ENCODE data around the gene KLHL14. TPM values are rescaled to one million over a fixed set of nuclear protein-coding genes. Genes with fewer than 3 reads are reported as not detected.

KLHL14 gene
- polyA plus RNA-seq, 1 donor = 33.1 TPM

DNA sequence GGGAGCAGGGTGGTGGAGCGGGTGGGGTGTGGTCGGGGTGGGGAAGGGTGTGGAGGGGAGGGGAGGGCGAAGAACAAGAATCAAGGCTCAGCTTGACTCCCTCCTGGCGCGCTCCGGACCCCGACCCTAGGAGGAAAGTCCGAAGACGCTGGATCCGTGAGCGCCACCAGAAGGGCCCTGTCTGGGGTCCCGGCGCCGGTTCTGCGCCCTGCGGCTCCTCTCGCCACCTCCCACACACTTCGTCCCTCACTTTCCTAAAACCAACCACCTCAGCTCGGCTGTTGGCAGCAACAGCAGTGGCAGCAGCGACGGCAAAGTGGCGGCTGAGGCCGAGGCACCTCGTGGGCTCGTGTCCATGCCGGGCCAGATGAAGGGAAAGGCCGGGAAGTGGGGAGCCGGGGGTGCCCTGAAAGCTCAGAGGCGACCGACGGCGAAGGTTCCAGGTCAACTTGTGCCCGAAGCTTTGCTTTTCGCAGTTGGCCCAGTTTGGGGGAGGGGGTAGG, 2.1 kb downstream of the KLHL14 start:
- no peak for DNase-seq

DNA sequence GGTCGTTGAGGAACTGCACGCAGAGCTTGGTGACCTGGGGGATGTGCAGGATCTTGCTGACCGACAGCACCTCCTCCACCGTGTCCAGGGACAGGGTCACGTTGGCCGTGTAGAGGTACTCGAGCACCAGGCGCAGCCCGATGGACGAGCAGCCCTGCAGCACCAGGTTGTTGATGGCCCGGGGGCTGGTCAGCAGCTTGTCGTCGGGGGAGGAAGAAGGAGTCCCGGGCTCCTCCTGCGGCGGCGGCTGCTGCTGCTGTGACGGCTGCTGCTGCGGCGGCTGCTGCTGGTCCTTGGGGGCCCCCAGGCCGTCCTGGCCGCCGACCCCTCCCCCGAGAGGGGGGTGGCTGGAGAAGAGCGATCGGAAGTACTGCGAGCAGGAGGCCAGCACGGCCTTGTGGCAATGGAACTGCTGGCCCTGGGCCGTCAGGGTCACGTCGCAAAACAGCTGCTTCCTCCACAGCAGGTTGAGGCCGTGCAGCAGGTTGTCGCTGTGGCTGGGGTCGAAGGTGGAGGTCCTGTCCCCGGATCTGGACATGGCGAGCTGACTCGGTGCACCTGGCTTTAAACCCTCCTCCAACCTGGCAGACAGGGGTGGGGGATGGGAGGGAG, 2.7 kb downstream of the KLHL14 start:
- no peak for DNase-seq

DNA sequence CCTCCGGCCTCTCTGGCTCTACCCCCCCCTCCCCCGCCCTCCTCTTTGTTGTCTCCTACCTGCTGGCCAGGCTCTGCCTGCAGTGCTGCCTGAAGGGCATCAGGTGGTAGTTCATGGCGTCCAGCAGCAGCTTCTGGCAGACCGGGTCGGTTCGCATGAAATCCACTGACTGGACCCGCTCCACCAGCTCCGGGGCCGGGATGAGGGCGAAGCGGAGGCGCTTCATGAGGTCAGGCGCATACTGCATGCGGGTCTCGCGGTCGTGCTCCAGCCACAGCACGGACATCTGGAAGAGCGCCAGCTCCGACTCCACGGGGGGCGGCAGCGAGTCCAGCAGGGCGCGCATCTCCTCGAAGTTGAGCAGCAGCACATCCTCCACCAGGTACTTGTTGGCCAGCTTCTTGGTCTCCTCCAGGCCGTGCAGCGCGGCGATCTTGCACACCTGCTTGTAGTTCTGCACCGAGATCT, 3.2 kb downstream of the KLHL14 start:
- no peak for DNase-seq

DNA sequence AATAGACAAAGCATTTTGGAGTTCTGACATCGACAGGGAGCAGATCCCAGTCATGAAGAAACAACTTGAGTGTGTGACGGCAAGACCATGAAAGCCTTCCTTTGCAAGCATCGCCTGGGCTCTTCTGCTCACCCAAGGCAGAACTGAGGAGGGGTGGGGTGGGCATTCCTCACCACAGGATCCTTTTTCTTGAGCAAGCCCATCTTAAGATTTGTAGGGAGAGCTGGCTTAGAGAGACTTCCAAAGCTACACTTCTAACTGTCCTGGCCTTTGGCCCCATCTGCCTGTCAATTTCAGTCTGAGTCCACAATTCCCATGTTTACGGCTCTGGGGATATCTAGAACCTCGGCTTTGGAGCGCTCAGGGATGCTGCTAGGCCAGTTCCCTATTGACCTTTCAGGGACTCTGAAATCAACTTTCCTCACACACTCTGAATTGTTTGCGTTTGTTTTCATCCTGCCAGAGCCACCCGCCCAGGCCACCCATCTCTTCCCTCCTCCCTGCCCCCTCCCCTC, 3.7 kb downstream of the KLHL14 start:
- no peak for DNase-seq

DNA sequence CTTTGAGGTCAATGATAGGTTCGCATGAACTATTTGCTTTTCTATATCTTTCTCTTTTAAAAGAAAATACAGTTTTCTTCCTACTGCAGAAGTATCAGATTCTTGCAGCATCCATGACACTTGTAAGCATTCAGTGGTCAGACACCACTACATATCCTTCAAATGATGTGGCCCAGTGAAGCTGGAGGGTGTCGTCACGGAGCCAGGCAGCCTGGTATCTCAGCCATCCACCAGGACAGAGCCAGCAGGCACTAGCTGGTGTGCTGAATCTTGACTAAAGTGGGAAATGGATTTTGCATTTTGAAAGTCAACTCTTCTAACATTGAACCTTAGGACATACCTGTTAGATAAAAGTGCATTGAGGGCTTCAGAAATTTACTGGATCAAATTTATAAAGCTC, 5.4 kb downstream of the KLHL14 start:
- DNase-seq = no peak

DNA sequence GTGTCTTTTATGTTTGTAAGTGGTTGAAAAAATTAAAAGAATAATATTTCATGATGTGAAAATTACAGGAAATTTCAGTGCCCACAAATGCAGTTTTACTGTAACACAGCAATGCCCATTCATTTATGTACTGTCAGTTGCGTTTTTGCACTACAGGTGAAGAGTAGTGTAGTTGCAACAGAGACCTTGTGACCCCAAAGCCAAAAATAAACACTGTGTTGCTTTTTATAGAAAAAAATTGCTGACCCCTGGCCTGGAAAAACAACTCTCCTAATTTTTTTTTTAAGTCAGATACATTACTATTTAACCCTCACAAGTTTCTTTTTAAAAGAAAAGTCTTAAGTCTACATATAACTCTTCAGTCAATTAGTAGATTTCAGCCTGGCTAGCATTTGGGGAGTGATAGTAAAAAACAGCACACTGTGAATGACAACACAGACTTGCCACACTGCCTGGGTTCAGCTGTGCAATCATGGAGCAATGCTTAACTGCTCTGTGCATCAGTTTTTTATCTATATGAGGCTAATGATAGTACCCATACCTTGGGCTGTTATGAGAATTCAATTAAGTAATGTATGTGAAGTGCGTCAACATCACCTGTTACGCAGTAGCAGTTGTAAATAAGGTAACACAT, 8.1 kb downstream of the KLHL14 start:
- DNase-seq = no peak

DNA sequence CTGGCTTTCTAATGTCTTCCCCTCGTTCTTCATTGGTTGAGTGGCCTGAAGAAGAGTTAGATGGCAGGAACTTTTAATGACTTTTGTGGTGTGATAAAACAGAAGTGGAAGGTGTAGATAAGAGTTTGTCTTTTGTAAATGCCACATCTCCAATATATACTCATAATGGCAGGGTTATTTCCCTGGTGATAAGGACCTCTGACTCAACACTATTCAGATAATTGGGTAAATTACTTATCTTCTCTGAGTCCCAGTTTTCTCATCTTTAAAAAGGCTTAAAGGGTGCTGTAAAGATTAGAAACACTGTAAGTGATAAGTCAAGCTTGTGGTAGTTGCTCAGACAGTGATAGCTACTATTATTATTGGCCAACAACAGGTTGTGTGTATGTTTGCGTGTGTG, 9.5 kb downstream of the KLHL14 start:
- no peak for DNase-seq

DNA sequence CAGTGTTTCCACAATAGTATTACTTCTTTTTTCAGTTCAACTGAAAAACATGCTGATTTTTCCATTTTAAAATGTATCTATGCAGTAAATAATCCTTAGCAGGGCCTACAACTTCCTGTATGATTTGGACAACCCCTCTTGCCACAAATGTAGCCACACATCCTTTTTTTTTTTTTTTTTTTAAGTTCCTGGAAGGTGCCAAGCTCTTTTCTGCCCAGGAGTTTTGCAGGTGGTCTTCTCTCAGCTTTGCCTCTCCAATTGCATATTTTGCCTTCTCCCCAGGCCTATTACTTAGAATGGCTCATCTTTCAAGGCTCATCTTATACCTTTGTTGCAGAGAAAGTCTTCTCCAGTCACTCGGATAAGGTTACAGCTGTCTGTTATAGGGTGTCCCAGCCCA, 11.6 kb downstream of the KLHL14 start:
- DNase-seq = no peak

DNA sequence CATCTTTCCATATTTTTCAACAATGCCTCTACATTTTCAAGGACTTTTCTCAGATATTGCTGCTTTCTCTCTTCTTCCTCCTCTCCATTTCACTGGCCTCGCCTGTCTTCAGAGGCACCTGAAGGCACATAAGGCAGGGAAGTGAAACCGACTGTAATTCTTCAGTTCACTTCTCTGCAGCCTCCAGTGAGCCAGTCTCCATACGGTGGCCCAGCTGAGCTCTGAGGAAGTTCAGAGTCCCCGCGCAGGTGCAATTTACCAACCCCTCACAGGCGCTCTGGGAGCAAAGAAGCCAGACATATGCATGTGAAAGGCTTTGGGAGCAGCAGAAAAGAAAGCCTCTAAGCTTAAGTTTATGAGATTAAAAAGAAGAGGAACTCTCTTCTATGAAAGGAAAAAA, 12.4 kb downstream of the KLHL14 start:
- DNase-seq = no peak

DNA sequence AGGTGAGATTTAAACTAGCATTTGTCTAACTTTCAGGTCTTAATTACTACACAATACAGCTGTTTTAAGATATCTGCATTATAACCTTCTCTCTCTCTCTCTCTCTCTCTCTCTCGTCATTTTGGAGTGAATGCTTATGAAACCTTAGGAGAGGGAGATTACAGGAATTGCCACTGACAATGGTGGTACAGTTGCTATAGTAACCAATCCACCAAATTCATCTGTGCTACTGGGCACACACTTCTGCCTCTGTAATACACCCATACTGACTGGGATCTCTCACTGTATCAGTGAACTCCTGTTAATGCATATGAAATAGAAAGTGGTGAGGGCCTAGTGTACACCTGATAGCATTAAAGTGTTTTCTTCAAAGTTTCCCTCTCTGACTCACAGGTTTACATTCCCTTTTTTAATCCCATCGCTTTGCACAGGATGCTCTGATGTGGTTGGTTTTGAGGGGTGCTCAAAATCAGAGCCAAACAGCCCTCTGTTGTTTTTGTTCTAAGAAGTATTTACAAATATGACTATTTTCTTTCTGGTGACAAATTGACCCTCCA, 13.1 kb downstream of the KLHL14 start:
- DNase-seq = no peak

DNA sequence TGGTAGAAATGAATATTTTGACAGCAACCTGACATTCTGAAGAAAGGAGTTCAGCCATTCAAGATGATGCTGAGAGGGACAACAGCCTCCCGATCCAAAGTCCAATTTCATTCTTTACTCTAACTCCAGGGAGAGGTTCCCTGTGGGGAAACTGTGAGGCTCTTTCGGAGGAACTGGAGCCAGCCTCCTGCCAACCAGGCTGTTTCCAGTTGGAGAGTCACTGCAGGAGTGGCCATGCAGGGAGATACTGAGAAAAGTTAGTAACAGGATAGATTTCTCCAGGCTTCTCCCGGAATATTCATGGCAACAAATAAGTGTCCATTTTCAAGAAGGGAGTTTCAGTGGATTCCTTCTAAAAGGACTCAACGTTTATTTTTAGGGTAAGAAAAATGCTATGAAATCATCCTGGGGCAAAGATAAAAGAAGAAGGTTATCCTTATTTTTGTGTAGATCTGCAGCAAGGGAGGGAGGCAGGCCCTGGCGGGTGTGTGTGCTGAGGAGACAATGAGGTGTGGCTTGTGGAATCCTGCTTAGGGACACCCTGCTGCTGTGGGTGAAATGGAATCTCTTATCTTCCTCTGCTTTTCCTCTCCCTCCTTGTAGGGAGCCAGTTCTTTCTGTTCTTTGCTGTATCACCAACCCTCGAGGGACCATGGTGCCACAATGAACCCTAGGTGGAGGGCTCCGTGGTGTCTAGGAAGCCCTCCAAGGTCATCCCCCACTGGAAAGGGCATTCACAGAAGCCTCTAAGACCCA, 18.1 kb downstream of the KLHL14 start:
- no peak for DNase-seq

DNA sequence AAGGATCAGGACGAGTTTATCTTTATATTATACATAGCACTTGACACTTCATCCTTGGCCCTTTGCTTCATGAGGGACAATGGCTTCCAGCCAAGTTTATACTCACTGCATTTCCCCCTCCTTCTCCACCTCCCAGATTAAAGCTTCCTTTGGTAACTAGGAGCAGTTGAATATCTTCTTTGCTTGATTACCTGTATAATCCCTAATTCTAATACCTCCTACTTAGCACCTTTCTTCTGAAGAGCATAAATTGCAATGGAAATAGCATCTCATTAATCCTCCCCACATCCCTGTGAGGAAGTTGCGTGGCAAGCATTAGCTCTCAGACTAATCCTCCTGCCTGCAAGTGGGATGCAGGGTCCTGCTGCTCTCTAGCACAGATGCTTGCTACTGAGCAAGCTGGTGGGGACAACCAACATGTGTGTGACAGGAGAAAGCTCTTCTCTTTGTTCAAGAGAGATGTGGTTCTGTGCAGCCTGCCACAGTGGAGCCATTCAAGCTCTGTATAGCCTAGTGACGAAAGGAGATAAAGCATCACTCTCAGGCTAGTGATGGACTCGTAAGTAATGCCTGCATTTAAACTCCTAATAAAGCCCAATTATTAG, 19.1 kb downstream of the KLHL14 start:
- DNase-seq = no peak

DNA sequence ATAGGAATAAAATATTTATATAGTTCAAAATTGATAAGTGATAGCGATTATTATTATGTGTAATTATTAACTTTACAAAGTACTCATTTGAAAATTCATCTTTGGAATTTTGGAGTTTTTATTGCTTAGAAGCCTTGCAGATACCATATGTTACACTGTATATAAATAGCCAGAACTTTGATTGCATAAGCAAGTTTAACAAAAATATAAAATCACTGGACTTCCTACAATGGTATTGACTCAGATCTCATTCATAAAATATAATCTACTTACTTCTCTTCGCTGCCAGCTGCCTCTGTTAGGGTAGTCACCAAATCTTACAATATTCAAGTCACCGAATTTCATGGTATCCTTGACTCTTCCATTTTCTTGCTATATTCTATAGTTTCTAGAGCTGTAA, 22.5 kb downstream of the KLHL14 start:
- DNase-seq = no peak

DNA sequence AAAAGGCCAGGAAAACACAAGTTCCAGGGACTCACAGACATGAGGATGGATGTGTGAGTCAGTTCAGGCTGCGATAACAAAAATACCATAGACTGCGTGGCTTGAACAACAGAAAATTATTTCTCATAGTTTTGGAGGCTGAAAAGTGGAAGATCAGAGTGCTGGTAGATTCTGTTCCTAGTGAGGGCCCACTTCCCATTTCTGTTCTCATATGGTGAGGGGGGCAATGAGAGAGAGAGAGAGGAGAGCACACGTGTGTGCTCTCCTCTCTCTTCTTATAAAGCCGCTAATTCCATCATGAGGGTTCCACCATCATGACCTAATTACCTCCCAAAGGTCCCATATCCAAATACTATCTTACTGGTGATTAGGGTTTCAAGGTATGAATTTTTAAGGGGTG, 23.0 kb downstream of the KLHL14 start:
- no peak for DNase-seq

DNA sequence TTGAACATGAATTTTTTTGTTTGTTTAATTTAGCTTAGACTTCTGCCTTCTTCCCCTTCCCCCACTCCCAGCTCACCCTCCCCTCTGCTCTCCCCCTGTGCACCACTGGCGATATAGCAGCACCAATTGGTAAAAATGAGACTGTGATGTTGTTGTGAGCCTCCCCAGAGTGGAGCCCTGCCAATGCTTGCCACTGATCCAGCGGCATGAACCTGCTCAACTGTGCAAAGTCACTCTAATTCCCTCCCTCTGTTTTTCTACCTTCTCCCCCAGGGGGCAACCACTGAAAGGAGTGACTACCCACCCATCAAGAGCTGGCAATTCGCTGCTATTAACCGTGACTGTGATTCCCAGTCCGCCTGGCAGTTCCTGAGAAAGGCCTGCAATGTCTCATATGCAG, 30.2 kb downstream of the KLHL14 start:
- no peak for DNase-seq

DNA sequence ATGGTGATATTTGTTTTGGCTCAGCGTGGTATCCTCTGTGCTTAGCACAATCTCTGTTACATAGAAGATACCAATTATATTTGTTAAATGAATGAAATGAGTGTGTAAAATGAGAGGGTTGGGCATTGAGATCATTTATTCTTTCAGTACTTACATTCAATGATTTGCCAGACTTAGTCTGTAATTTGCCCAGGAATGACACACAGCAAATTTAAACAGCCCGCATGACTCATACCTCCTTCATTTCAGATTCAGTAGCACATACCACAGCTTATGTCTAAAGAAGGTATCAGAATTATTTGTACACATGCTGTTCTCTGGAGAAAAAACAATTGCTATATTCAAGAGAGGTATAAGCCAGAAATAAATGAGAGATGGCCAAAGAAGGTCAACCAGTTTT, 37.0 kb downstream of the KLHL14 start:
- DNase-seq = no peak

DNA sequence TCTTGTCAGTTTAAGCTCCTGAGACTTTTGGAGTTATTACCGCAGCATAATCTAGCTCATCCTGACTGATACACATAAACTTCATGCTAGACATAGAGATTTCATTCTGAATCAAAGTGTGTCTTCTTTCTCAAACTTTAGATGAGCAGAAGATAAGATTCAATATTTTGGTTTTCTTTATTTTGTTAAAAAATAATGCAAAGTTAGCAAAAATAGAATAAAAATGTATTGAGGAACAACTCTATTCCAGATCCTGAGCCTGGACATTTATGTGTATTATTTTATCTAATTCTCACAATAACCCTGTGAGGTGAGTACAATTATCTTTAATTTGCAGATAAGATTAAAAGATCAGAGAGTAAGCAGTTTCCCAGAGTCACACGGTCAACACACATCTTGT, 38.4 kb downstream of the KLHL14 start:
- DNase-seq = no peak

DNA sequence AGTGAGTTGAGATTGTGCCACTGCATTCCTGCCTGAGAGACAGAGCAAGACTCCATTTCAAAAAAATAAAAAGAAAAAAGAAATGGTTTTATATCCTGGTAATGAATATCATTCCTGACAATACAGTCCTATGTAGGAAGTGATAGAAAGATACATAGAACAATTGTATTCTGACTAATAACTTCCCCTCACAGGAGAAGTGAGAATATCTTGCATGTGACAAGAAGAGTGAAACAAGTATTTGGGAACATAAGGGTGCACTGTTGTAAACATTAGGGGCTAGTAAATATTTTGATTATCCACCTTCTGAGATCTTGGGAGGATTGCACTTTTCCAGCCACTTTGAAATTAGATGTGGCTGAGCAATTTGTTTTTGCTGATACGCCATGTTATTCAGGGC, 40.7 kb downstream of the KLHL14 start:
- no peak for DNase-seq

DNA sequence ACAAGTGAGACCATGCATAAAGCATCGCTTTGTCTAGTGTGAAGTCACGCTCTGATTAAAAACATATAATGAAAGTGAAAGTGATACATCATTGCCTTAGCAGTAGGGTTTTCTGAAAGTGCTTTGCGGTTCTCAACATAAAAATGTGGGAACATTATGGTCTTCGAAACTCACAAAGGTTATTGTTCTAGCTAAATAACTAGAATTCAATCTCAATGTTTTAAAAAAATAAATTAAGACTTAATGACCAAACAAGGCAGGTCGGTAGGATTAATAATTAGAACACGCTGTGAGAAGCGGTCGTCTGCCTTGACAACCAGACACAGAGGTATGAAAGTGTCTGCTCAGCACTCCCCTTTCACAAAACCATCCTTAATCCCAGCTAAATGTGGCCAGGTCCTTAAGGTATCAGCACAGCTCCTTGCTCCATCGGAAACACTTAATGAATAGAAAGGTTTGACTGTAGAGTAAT, 42.2 kb downstream of the KLHL14 start:
- peak; percentile 31 for DNase-seq

DNA sequence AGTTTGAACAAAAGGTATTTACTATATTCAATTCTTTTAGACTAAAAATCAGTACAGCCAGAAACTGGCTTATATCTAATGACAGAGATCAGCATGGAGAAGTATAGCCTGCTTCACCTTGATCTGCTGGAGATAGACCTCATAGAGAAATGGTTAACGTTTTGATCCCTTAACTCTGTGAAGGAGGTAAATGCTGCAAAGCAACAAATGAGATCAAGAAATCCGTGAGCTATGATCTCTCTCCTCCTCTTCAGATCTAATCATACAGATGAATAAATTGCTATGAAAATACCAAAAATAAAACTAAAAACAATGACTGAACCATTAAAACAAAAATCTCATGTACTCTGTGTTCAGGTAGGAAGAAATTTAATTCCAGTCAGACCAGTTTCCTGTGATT, 42.8 kb downstream of the KLHL14 start:
- DNase-seq = no peak

DNA sequence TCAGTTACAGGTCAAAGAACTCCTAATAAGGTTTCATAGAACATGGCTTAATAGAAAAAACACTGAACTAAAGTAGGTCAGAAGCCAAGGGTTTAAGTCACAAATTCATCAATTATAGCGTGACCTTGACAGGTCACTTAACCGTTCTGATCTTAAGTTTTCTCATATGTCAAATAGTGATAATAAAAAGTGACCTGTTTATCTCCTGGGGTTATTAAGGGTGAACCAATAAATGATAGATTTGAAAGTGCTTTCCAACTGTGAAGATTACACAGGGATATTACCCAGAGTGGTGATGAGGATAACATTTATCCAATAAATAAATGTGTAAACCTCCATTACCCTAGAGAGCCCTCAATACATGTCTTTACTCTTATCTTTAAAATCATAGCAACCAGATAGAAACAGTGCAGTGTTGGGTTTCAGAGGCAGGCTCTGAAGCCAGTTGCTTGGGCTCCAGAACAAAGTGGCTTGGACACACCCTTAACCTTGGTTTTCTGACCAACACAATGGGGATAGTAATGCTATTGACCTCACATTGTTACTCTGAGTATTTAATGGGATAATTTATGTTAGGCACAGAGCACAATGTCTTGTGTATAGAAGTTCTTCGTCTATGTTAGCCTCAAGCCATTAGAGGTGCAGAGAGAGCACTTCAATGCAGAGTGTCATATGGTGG, 48.6 kb downstream of the KLHL14 start:
- DNase-seq = no peak

DNA sequence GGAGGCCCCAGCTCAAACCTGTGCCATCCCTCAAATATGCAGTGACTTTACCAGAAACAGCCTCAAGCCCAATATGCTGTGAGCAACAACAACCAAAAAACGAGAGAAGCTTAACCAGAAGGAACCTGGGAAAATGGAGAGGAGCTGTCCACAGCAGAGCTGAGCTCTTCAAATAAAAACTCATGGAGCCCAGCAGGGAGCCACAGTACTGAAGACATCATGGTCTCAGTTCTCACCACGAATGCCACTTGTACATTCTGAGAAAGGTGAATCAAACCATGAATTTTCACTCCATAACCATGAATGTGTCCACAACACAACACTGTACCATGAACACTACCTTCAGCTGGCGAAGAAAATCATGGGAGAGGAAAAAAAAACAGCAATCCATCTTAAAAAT, 50.5 kb downstream of the KLHL14 start:
- DNase-seq = no peak
